Left hindlimb (tissue), 1 donor: ENCODE data around the gene ABHD12.
"Not testable (repeated sequence)": the region's sequence is repeated elsewhere in the genome, so short reads cannot be mapped to it uniquely, and the experiment has no call there.

ENCODE experiments used
- DNase-seq: peaks from one replicate; pipeline ENCODE4 v3.0.0-alpha.2; 2018

Gene ABHD12

DNA sequence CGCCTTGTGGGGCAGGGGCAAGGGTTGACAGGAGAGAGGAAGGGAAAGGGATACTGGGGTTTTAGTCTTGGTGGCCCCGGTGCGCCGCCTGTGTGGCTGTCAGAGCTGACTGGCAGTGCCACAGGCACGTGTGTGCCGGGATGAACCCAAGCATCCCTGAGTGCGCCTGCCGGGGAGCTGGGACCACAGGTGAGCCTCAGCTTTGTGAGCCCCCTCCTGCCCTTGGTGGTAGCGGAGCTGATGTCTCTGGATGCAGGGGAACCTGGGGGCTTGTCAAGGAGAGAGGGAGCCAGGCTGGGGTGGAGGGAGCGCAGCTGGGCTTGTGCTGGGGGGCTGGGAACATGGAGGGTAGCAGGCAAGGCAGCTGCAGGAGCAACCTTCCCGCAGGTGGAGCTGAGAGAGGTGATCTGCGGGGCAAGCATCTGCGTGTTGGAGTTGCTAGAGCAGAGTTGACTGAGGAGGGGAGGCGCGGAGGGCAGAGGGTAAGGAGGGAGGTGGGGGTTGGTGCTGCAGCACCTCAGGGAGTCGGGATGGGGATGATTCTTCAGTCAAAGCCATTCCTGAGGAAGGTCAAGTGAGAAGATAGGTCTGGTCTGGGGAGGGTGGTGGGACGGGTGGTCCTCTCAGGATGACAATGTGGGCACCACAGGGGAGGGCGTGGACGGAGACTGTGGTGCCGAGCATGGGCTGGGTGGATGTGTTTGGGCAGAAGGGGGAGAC, 114.7 kb downstream of the ABHD12 start:
- DNase-seq: no peak

DNA sequence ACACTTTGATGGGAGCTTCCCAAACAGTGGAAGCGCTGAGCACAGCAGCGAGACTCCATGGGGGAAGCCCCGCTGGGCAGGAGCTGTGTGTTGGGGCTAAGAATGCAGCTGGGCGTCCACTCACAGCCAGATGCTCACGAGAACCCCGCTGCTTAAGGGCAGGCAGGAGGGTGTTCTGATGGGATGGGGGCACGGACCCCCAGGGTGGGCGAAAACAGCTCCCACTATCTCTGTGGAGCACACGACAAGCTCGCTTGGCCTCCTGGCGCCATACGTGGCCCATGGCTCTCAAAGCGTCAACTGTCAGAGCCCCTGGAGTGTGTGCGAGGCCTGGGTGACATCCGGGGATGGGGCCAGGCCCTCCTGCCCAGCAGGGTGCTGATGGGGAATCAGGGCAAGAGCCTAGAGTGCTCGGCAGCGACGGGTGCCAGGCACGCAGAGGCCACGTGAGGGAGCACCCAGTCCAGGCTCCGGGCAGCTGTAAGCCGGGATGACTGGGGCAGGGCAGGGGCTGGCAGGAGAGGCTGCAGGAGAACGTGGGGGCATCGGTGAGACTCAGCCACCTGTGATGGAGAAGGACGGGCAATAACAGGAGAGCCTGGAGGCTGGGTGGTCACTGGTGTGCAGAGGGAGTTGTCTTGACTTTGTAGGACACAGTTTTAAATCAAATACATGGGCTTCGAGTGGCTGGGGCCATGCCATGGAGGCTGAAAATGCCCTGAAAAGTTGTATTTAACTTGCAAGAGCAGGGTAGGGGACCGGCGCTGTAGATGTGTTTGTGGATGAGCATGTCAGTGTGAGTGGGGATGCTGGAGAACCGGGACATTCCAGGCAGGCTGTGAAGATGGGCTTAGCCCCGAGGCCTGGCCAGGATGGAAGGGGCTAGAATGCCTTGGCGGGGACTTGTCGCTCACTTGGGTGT, 115.5 kb downstream of the ABHD12 start:
- no peak for DNase-seq

DNA sequence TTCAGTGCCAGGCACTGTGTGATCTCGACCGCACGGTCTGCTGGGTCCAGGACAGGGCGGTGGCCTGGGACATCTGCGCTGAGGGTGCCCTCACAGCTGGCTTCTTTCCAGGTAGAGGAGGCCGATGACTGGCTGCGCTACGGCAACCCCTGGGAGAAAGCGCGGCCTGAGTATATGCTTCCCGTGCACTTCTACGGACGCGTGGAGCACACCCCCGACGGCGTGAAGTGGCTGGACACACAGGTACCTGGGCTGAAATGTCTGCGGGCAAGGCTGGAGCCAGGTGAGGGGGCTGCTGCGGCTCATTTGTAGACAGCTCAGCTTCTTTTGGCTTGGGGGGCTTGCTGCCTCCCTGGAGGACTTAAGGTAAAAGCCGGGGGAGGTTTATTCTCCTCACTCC, 116.2 kb downstream of the ABHD12 start:
- no peak for DNase-seq

DNA sequence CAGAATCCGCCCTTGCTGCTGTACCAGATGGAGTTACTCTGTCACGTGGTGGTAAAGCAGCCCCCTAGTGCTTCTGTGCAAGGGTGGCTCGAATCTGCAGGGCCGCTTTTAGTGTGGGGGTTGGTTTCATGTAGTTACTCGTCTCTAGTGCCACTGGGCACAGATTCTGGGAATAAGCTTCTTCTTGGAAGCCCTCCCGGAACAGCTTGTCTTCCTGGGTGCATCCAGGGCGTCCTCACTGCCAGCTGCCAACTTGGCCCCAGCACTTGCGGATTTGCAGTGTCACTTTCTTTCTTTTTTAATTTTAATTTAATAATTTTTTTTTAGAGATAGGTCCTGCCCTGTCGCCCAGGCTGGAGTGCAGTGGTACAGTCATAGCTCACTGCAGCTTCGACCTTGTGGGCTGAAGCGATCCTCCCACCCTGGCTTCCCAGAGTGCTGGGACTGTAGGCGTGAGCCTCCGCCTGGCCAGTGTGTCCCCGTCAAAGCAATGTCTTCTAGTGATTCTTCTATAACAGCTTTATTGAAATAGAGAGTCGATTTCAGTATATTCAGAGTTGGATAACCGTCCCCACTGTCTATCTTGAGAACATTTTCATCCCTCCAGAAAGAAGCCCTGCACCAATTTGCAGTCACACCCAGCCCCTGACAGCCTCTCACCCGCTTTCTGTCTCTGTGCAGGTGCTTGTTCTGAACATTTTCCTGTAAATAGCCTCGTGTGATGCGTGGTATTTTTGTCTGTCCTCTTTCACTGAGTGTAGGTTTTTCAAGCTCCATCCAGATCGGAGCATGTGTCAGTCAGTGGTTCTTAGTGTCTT, 116.9 kb downstream of the ABHD12 start:
- DNase-seq: no peak

DNA sequence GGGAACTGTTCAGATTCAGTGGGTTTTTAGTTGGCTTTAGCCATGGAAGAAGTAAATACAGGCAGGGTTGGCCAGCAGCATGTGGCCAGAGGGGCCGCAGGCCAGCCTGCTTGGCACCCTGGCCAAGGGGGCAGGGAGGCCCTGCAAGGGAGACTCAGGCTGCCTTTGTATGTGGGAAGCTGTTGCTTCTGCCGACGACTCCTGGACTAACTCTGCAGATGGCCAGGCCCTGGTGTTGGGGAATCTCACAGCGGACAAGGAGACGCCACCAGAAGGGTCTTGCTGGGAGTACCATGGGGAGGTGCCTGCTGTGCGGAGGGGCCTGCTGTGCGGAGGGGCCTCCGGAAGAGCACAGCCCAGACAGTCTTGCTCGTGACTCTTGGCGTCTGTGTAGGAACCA, 117.6 kb downstream of the ABHD12 start:
- no peak for DNase-seq

DNA sequence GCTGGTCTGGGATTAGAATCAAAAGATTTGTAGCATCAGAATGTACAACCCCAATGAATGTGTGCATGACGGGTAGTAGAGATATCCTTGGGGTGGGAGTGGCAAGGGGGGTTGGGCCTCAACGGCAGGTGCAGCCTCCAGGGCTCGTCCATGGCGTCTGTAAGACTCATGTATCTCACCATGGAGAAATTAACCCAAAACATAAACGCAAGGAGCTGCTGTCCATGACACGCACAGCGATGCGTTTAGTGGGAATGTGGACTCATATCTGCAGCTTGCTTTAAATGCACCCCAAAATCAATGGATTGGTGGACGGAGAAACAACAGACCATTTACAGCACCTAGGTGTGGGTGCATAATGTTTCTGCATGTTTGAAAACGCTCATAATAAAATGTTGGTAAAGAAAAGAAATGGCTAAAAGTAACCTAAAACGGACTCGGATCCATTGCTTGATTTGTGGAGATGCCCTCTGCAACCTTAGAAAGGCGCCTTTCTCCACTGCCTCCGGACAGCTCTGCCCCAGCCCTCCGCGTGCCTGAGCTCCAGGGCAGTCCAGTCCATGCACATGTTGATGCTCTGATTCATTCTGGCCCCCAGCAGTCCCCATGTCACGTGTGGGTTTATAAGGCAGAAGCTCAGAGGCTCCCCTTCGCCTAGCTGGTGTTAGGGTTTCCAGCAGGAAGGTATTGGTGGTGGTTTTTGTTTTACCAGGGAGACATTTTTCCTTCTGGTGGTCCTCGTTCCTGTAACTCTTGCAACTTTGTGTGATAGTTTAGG, 118.2 kb downstream of the ABHD12 start:
- DNase-seq: no peak

DNA sequence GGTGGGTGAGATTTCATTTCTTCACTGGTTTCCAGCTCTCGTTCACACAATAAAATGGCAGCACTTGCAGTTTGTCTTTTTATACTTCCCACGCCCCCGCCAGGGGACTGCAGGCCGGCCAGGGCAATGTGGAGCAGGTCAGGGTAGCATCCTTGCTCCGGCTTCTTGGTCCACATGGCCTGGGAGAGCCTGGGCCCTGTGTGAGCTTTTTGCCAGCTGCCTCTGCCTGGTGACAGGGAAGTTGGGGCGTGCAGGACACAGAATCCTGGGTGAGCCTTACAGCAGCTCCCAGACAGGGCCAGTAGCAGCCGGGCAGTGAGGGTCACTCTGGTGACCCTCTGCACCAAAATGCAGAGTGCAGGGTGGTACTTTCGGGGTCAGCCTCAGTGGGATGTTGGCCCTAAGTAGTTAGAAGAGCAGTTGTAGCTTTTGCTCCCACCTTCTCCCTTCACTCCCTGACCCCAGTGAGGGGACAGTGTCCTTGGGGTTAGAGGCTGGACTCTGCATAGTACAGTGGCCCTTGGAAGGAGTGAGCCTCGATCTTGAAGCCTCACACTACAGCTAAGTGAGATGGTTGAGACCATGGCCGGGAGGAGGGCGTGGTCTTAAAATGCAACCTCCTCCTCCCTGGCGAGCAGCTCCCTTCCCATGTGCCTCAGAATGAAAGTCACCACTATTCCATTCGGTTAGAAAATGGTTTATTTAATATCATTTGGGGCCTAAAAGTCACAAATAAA, 119.0 kb downstream of the ABHD12 start:
- no peak for DNase-seq

DNA sequence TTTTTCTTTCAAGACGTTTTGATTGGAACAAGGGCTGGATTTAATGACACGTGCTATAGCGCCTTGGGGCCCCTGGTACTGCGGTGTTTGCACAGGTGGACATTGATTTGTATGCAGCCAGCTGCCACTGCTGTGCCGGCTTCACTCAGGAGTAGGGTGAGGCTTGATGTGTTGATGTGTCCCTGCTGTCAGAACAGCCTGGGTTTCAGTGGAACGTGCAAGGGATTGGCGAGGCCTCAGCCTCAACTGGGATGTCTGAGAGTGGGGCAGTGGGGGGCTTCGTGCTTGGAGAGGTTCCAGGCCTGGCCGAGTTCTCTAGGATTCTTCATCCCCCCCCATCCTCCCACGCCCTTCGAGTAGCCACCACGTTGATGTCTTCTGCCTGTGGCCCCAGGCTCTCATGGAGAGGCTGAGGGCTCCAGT, 119.8 kb downstream of the ABHD12 start:
- no peak for DNase-seq

DNA sequence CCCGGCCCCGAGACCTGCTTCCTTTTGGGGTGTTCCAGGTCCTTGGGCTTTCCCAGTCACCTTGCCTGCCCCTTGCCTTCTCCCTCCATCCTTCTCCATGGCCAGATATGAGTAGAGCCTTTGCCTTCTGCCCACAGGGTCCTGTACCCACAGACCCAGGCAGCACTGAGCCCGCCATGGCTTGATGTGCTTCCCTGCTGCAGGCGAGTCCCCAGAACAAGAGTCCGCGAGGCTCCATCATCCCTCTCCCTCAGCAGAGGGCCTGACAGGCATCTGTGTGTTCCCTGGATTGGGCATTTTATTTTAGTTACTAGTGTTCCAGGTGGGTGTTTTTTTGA, 120.8 kb downstream of the ABHD12 start:
- no peak for DNase-seq

DNA sequence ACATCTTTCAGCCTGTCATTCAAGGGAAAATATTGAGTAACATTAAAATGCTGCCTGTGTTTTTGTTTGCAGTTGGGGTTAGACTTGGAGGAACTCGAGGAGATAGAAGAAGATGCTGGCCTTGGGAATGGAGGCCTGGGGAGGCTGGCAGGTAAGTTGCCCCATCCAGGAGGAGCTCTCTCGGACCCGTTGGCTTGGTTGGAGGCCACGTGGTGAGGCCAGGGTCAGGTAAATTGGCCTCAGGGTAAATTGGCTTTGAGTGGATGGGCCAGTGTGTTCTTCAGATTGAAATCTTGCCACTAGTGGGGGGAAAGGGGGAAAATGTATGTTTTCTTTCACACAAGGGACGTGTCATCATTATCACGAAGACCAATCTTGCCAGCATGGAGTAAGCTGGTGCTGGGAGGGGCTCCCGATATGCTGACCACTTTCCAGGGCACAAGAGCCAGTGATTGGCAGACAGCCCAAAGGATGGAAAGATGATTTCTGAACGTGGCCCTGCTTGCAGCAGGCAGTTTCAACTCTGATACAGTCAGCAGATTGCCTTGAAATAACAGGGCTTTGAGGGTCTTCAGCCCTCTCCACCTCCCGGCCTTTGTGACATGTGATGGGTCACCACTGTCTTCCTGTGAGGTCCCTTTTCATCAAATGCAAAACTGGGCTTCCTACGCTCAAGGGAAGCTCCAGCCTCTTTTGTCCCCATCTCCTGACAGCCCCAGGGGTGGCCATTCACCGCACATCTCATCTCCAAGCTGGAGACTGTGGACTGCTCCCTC, 121.4 kb downstream of the ABHD12 start:
- no peak for DNase-seq

DNA sequence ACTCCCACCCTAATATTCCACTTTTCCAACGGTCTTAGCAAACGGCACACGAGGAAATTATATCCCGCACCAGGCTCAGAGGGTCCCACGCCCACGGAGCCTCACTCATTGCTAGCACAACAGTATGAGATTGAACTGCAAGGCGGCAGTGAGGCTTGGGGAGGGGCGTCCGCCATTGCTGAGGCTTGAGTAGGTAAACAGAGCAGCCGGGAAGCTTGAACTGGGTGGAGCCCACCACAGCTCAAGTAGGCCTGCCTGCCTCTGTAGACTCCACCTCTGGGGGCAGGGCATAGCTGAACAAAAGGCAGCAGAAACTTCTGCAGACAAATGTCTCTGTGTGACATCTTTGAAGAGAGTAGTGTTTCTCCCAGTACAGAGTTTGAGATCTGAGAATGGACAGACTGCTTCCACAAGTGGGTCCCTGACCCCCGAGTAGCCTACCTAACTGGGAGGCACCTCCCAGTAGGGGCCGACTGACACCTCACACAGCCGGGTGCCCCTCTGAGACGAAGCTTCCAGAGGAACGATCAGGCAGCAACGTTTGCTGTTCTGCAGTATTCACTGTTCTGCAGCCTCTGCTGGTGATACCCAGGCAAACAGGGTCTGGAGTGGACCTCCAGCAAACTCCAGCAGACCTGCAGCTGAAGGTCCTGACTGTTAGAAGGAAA, 129.7 kb downstream of the ABHD12 start:
- not testable (repeated sequence) for DNase-seq

DNA sequence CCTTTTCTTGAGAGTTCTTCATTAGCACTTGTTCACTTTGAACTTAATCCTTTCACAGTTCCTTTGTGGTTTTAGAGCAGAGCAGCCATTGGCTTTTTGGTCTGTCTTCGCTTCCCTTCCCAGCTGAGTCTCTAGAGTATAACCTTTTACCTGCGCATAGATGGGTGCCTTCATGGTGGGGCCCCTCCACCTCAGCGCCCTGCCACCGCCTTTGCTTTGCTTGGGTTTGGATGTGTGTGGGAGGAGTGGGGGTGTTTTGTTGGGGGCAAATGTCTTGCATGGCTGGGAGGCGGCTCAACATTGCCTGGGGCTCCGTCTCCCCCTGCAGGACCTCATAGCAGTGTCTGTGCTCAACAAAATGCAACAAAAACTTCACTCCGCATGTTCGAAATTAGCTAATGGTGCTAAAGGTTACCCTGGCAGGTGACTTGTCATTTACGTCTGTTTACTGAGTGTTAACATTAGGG, 130.8 kb downstream of the ABHD12 start:
- DNase-seq: no peak

DNA sequence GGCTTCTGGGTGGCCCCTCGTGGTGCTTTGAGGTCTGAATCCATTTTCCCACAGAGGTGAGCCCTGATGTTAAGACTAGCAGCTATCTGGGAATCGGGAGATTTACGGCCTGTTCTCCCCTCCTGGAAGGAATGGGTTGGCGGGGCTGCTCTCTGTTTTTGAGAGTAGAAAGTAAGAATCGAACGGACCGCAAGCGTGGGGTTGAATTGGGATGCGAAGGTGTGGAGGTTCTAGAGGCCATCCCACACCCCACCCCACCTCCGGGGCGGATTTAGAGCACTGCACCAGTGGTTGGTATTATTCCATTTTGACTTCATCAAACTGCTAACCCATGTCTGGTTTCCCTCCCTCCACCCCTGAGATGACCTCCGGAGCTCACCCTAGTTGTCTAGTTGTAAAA, 131.3 kb downstream of the ABHD12 start:
- no peak for DNase-seq

DNA sequence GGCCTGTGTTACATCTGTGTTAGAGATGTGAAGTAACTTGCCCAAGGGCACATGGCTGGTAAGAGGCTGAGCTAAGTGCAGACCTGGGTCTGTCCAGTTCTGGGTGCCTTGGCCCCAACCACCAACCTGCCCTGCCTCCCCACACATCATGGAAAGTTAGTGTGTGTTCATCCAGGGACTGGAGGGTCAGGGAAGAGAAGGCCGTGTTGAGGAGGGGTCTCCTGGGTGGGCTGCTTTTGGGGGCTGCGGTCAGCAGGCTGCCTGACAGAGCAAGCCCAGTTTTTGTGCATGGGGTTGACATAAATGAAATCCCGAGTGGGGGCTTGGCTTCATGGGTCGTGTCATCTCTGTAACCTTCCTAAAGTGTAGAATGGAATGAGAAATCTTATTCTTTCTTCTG, 131.8 kb downstream of the ABHD12 start:
- DNase-seq: no peak

DNA sequence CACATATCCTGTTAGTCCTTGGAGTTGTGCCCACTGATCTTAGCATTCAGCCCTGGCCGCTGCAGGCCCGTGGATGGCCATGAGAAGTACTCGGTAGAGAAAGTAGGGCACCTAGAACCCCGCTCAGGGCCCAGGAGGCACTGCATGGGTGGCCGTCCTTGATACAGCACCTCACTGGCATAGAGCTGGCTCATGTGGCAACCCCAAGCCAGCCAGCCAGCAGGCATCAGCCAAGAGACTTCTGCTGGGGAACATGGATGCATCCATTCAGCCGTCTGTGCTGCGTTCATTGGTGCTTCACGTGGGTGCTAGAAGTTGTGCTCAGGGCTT, 132.2 kb downstream of the ABHD12 start:
- no peak for DNase-seq

DNA sequence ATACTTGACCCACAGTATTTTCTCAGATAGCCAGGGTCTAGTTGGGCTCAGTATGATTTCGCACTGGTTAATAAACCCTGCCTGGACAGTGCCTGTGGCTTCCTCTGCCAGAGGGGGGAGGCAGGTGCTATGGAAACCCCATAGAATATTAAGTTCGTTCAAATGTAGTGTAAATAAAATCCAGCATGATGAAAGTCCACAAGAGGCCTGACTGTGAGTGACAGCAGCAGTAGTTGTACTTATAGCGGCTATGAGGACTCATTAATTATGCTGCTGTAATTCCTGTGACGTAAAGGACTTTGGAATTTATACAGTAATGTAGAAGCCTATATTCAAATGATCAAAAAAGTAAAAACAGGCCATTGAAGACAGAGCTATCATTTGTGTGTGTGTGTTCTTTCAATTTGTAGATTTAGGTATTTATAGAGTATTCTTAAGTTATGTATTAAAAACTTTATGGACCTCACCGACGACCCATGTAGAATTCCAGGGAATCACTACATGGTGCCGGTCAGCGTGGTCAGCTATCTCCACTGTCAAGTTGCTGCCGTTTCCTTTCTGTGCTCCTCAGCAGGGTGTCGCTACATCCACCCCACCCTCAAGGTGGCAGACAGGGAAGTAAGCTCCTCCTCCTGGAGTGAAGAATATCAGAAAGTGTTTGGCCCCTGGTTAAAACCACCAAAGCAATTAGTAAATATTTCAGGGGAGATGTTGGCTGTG, 132.7 kb downstream of the ABHD12 start:
- DNase-seq: no peak

DNA sequence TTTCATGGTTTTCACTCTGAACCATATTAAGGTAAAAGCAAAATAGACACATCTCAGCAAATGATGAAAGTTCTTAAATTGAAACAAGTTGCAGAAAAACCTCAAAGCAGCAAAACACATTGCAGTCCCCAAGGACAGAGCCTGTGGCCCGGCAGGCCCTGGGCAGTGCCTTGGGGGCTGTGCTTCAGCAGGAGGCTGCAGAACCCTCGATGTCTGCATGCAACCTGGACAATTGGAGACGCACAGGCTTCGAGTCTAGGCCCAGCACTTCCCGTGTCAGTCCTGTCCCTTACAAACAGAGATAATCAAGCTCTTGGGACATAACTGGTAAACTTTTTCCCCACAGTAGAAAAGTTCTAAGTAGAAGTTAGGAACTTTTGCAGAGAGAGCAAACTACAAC, 133.5 kb downstream of the ABHD12 start:
- DNase-seq: no peak

DNA sequence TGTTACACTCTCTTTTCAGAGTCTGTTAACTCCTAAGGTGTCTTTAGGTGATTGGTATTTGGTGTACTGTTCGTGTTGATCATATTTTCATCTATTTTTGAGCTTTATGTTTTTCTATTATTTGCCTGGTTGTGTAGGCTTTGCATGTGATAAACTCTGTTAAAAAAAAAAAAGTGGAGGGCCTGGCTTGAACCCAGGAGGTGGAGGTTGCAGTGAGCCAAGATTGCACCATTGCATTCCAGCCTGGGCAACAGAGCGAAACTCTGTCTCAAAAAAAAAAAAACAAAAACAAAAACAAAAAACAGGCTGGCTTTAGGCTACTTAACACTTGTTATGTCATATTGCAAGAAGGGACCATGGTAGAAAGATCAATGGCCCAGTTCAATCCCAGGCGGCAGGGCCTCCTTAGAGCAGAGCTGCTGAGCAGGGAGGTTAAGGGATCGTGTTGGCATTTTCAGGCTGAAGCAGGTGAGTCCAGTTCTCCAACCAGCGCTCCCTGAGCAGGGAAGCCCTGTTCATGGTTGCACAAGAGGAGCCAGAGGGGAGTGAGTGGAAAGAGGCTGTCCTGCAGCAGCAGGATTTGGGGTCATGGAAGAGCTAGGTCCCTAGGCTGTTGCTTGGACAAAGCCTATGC, 134.3 kb downstream of the ABHD12 start:
- no peak for DNase-seq

DNA sequence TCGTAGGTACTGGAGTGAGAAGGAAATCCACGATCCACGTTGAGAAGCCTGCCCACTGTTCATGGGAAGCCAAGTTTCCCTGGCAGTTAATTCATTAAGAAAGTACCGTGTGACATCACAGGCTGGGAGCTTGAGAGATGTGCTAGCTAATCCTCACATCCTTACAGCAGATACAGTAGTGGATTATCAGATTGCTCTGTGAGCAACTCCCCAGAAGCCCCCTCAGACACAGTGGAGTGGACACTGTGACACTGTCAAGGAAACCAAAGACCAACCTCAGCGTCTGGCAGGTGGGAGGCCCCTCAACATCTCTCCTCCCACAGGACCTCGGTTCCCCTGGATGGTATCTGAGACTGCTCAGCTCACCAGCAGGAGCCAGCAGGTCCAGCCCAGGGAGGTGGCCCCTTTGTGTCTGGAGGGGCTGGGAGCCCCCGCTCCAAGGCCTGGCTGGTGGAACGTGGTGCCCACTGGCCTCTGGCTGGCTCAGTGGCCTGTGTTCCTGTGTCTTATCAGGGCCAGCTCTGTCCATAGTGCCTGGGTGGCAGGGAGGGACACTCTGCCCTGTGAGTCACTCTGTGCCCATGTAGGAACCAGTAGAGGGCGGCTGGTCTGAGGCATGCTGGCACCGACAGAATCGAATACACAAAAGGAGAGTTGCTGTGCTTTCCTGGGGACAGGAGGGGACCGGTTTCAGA, 135.5 kb downstream of the ABHD12 start:
- no peak for DNase-seq
